ENCODE results near the gene FER. TPM values are rescaled to one million over a fixed set of nuclear protein-coding genes. Genes with fewer than 3 reads are reported as not detected.
A peak's percentile ranks its signal among the peaks of the same experiment; 100 is the strongest.

FER gene
- total RNA-seq, 1 experiment from 2014 or later = 20.6 TPM

DNA sequence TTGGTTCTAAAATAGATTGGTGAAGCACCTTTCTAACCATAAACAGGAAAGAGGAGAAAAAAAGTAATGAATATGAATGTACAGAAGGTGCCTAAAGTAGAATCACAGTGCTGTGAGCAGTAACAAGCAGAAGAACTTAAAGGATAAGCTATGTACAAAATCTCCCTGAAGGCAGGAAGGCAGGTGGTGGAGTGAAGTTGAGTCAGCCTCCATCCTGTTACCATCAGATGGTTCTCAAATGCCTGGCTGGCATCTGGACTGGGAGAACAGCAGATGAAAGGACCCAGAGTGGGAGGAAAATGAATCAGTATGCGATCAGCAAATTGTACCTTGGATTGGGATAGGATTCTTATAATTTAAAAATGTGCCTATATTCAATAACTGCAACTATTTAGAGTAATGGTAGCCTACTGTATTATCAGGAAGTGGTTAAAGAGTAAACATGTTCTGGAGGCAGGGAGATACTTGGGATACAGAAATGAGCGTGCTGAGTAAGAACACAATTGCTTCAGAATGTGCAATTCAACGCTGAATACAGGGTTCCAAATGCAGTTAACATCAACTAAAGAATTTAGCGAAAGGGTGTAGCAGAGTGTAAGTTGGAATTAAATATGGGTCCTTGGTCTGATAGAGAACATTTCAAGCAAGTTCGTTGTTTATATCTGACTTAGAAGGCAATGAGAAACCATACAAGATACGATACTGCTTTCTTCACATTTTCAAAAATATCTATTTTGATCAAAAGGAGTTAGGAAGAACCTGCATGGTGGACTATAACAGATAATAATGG is 21.1 kb upstream of the FER start:
- no peaks in the 10 kb centered on the region for H3K79me2 ChIP-seq (ENCODE audit: low read depth)
- BruUV-seq (replicated peaks) = no TSS peak
- intact Hi-C loops (cut with micrococcal nuclease; ENCODE audit: unreplicated experiment) = loop anchor here (1.0 kb wide), 1 partner anchor 684 kb away; no protein-coding TSS in a partner anchor
- H3K27ac ChIP-seq = peak overlapping the region; percentile 78
- H3K27me3 ChIP-seq (ENCODE audit: insufficient read depth, low read depth) = no peaks in the 10 kb centered on the region
- CTCF ChIA-PET = no interaction called here
- peaks cover 37% of the 10 kb centered on the region for H3K4me1 ChIP-seq (replicated peaks; ENCODE audit: insufficient read depth)
- no peaks in the 10 kb centered on the region for H4K20me1 ChIP-seq (ENCODE audit: insufficient read depth)
- H3F3A ChIP-seq (ENCODE audit: insufficient read depth, low read depth) = peaks cover 12% of the 10 kb centered on the region; the same call in 1 of the 2 replicates
- no peaks in the 10 kb centered on the region for H3K9me2 ChIP-seq (ENCODE audit: insufficient read depth)
- no peak for DNase-seq
- H3K4me3 ChIP-seq = peak overlapping the region; percentile 73
- peak overlapping the region; percentile 95 for H2AFZ ChIP-seq
- TF ChIP-seq, protein P1, sequence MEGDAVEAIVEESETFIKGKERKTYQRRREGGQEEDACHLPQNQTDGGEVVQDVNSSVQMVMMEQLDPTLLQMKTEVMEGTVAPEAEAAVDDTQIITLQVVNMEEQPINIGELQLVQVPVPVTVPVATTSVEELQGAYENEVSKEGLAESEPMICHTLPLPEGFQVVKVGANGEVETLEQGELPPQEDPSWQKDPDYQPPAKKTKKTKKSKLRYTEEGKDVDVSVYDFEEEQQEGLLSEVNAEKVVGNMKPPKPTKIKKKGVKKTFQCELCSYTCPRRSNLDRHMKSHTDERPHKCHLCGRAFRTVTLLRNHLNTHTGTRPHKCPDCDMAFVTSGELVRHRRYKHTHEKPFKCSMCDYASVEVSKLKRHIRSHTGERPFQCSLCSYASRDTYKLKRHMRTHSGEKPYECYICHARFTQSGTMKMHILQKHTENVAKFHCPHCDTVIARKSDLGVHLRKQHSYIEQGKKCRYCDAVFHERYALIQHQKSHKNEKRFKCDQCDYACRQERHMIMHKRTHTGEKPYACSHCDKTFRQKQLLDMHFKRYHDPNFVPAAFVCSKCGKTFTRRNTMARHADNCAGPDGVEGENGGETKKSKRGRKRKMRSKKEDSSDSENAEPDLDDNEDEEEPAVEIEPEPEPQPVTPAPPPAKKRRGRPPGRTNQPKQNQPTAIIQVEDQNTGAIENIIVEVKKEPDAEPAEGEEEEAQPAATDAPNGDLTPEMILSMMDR (conservative IDR thresholded peaks at IDR 0.05) = no peak
- no peak for TF ChIP-seq EZH2 (IDR thresholded peaks at IDR 0.05; ENCODE audit: low read depth)
- H3K36me3 ChIP-seq (ENCODE audit: low read depth) = no peaks in the 10 kb centered on the region
- H3K4me2 ChIP-seq = peak overlapping the region; percentile 88
- POLR2A ChIA-PET (ENCODE audit: unreplicated experiment) = interaction anchor here (0.6 kb wide), 1 partner anchor 65 kb away, joined by 3 read pairs; no protein-coding TSS in a partner anchor
- H3K9me3 ChIP-seq (ENCODE audit: insufficient read depth, low read depth) = no peaks in the 10 kb centered on the region

DNA sequence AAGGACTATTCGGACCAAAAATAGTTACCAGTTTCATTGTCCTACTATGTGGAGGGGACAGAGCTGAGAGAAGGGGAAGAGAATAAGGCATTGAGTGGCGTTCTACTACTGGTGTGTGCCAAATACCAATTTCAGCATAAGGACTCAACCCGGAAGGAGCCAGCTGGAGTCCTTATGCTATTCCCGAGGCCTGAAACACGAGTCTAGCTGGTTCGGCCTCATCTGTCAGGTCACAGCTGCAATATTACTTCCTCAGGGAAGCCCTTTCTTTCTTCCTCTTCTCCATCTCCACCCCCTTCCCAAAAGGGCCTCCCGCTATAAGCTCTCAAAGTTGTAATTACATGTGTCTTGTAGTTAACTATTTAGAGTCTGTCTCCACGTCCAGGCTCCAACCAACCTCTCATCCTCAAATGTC is 20.5 kb upstream of the FER start:
- Histone ChIP-seq H3K4me3 (peak overlapping the region; percentile 73), H3K4me2 (peak overlapping the region; percentile 88), H3K27ac (peak overlapping the region; percentile 78), H3F3A (ENCODE audit: insufficient read depth, low read depth) (peaks cover 12% of the 10 kb centered on the region; the same call in 1 of the 2 replicates), H3K27me3 (ENCODE audit: insufficient read depth, low read depth) (no peaks in the 10 kb centered on the region), H2AFZ (peak overlapping the region; percentile 95), H3K36me3 (ENCODE audit: low read depth) (no peaks in the 10 kb centered on the region), H3K79me2 (ENCODE audit: low read depth) (no peaks in the 10 kb centered on the region), H3K9me2 (ENCODE audit: insufficient read depth) (no peaks in the 10 kb centered on the region), H4K20me1 (ENCODE audit: insufficient read depth) (no peaks in the 10 kb centered on the region), H3K4me1 (replicated peaks; ENCODE audit: insufficient read depth) (peaks cover 37% of the 10 kb centered on the region), H3K9me3 (ENCODE audit: insufficient read depth, low read depth) (no peaks in the 10 kb centered on the region)
- intact Hi-C loops (cut with micrococcal nuclease; ENCODE audit: unreplicated experiment) = loop anchor here (1.0 kb wide), 1 partner anchor 683 kb away; no protein-coding TSS in a partner anchor
- no TSS peak for BruUV-seq (replicated peaks)
- TF ChIP-seq, protein P1 (conservative IDR thresholded peaks at IDR 0.05) = no peak
- TF ChIP-seq EZH2 (IDR thresholded peaks at IDR 0.05; ENCODE audit: low read depth) = no peak
- ChIA-PET POLR2A (ENCODE audit: unreplicated experiment) (interaction anchor here (0.6 to 1.2 kb wide), 2 partner anchors 65 to 683 kb away, joined by 3 to 4 read pairs; no protein-coding TSS in a partner anchor), CTCF (no interaction called here)
- peak; percentile 41 to 51 for DNase-seq

DNA sequence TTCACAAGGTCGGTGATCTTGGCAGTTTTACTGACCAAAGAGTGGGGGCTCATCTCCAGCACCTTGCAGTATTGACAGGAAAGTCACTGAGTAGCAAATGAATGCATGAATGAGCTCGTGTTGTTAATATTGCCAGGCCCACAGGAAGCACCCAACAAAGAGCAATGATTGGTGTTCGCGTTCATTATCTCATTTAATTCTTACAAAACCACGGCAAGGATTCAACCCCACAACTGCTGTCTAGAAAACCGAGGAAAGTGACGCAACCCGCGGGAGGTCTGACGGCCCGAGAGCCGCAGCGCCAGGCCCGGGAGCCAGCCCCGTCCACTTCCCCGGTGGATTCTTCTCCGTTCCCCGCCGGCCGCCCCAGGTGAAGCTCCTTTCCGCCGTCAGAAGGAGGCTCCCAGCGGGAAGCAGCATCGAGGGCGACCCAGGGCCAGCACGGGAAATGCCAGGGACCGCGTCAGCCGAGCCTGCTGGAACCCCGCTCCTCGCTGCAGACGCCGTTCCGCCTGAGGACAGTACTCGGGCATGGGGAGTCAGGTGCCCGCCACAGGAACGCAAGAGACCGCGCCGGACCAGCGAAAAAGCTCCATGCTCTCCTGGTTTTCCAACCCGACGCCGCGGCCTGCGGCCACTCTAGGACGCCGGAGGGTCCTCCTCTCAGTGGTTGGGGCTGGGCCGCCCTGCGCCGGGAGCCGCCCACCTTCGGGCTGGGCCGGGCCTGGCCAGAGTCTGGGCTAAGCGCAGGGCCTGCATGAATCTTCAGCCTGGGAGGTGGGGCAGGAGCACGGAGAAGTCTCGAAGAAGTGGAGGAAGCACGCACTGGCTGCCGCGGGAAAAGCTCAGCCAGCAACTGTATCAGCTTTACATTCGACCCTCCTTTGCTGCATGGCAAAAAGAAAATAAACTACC is 19.8 kb upstream of the FER start:
- intact Hi-C loops (cut with micrococcal nuclease; ENCODE audit: unreplicated experiment) = loop anchor here (1.0 to 2.0 kb wide), 3 partner anchors 20 to 961 kb away; partner anchors contain the start of gene MAN2A1
- Histone ChIP-seq H3K79me2 (ENCODE audit: low read depth) (no peaks in the 10 kb centered on the region), H2AFZ (peak overlapping the region; percentile 95), H3K9me3 (ENCODE audit: insufficient read depth, low read depth) (no peaks in the 10 kb centered on the region), H3F3A (ENCODE audit: insufficient read depth, low read depth) (peaks cover 12% of the 10 kb centered on the region; the same call in 1 of the 2 replicates), H4K20me1 (ENCODE audit: insufficient read depth) (no peaks in the 10 kb centered on the region), H3K9me2 (ENCODE audit: insufficient read depth) (no peaks in the 10 kb centered on the region), H3K36me3 (ENCODE audit: low read depth) (no peaks in the 10 kb centered on the region), H3K4me3 (peak overlapping the region; percentile 73), H3K27ac (peak overlapping the region; percentile 78), H3K4me1 (replicated peaks; ENCODE audit: insufficient read depth) (peaks cover 37% of the 10 kb centered on the region), H3K4me2 (peak overlapping the region; percentile 88), H3K27me3 (ENCODE audit: insufficient read depth, low read depth) (no peaks in the 10 kb centered on the region)
- BruUV-seq (replicated peaks) = TSS peak; percentile 90
- TF ChIP-seq EZH2 (IDR thresholded peaks at IDR 0.05; ENCODE audit: low read depth) = no peak
- peak; percentile 80 to 93 for DNase-seq
- CTCF ChIA-PET = no interaction called here
- POLR2A ChIA-PET (ENCODE audit: unreplicated experiment) = interaction anchor here (0.5 to 1.3 kb wide), 5 partner anchors 20 to 682 kb away, joined by 3 to 7 read pairs (median 4); no protein-coding TSS in a partner anchor
